Measurements from ENCODE around the gene NUBP1.
"Not testable (repeated sequence)": the region's sequence is repeated elsewhere in the genome, so short reads cannot be mapped to it uniquely, and the experiment has no call there.

The NUBP1 gene

GRCh38 chr16:10751291-10751697 lies 7.7 kb downstream of the NUBP1 start:
- DNase-seq (ENCODE audit: low spot score): no peak

GRCh38 chr16:10752843-10753523 lies 9.3 kb downstream of the NUBP1 start:
- DNase-seq (ENCODE audit: low spot score): no peak

GRCh38 chr16:10753670-10754069 lies 10.0 kb downstream of the NUBP1 start:
- DNase-seq (ENCODE audit: low spot score): no peak

GRCh38 chr16:10754941-10755340 lies 11.3 kb downstream of the NUBP1 start:
- no peak for DNase-seq (ENCODE audit: low spot score)

DNA sequence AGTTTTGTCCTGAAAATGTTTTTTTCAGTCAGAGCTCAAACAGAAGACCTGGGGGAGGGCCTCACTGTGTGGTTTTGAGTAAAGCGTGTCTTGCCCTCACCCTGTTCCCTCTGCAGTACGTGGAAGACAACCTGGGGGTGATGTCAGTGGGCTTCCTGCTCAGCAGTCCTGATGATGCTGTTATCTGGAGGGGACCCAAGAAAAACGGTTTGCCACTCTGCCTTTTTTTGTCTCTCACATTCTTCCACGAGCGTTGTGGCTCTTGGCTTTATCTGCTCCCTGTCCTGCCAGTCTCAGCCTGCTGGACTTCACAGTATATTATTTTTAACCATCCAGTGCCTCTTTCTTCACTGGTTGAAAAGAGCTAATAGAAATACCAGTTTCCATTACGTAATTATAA lies 12.9 kb downstream of the NUBP1 start:
- DNase-seq (ENCODE audit: low spot score): no peak

DNA sequence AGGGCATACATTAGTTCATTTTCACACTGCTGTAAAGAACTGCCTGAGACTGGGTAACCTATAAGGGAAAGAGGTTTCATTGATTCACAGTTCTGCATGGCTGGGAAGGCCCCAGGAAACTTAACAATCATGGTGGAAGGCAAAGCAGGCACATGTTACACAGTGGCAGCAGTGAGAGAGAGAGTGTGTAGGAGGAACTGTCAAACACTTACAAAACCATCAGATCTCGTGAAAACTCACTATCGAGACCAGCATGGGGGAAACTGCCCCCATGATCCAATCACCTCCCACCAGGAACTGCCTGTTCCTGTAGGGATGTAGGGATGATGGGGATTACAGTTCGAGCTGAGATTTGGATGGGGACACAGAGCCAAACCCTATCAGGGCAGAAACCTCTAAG lies 17.2 kb downstream of the NUBP1 start:
- no peak for DNase-seq (ENCODE audit: low spot score)

DNA sequence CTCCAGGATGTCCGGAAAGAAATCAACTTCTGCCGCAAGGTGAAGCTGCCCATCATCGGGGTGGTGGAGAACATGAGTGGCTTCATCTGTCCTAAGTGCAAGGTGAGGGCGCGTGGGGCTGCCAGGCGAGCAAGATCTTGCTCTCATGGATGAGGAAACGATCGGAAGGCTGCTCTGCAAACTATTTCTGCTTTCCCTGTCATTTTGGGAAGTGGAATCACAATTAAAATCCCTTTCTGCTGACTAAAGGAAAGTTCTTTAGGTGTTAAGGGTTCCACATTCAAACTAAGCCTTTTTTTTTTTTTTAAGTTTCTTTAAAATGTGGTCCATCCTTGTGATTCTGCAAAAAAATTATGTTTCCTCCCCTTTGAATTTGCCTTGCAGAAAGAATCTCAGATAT lies 17.7 kb downstream of the NUBP1 start:
- DNase-seq (ENCODE audit: low spot score): no peak

DNA sequence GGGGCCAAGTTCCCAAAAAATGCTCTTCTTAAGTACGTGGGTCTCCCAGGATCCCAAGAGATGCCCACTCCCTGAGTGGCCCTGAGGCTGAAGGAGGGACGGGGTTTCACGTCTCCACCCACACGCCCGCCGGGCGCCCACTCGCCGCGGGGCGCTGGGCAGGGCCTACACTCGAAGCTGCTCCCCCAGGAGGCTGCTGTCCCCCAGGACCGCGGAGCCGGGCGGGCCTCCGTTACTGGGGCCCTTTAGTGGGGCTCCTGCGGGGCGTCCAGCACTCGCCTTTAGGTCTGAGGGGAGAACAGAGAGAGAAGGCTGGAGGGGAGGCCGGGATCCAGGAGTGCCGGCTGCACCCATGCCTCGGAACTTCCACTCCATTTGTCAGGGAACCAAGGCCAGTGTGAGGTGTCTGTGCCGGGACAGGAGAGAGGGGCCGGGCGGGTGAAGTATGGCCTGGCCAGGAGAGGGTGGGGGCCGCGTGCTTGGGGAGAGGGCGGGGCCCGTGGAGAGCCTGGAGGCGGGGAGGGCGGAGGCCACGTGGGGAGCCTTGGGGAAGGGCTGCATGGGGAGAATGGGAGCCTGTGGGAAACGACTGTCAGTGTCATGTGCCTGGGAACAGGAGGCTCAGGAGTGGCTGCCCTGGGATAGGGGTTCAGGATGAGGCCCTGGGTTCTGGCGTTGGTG lies 18.8 kb downstream of the NUBP1 start:
- no peak for DNase-seq (ENCODE audit: low spot score)

- DNase-seq (ENCODE audit: low spot score): no peak
These were observed 19.8 kb downstream of the NUBP1 start for GRCh38 chr16:10763456-10763855.

DNA sequence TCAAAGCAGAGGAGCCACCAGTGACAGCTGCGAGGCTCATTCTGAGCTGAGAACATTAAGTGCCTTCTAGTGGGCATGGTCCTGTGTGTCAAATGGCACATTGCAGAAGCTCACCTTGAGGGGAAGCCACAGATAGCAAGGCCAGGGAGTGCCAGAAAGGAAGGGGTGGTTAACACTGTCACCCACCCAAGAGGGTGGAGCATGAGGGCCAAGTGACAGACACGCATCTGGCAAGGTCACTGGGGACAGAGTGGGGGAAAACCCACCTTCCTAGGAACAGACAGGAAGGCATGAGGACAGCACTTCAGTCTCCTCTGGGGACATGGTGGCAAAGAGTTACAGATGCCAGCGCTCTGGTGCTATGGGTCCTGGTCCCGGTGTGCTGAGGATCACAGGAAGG lies 22.1 kb downstream of the NUBP1 start:
- DNase-seq (ENCODE audit: low spot score): no peak

- no peak for DNase-seq (ENCODE audit: low spot score)
These were observed 23.5 kb downstream of the NUBP1 start for GRCh38 chr16:10767127-10767526.

DNA sequence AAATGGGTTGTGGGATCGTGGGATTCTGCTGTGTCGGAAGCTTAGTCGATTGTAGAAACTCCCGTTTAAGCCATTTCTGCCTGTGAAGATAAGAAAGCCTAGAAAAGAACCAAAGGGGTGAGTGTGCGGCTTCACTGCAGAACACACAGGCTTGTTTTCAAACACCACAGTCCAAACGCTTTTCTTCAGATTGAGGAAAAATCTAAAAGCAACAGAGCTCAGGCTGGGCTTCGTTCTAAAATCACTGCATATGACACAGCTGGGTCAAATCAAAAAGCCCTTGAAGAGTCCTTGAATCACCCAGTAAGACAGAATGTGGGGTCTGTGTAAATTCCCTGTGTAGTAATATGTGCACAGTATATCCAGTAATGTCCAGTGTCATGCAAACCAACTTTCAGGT lies 25.7 kb downstream of the NUBP1 start:
- no peak for DNase-seq (ENCODE audit: low spot score)

DNA sequence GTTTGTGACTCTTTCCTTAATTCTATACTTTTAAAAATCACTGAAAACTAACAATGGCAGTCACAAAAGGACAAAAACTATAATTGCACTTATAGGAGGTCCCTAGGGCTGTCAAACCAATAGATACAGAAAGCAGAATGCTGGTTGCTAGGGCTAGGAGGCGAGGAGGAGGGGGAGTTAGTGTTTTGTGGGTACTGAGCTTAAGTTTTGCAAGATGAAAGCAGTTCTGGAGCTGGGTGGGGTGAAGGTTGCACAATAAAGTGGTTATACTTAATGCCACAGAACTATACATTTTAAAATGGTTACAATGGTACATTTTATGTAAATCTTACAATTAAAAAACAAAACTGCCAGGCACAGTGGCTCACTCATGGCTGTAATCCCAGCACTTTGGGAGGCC lies 27.3 kb downstream of the NUBP1 start:
- peak; percentile 13 for DNase-seq (ENCODE audit: low spot score)

DNA sequence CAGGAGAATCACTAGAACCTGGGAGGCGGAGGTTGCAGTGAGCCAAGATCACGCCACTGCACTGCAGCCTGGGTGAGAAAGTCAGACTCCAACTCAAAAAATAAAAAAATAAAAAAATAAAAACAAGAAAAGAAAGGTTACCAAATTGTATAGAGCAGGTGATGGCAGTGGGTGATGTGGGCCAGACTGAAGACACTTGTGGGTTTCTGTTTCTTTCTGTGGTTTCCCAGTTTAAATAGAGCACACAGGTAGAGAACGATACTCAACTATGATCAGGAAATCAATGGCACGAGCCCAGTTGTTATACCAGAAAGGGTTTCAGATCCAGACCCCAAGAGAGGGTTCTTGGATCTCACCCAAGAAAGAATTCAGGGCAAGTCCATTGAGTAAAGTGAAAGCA lies 32.6 kb downstream of the NUBP1 start:
- no peak for DNase-seq (ENCODE audit: low spot score)

DNA sequence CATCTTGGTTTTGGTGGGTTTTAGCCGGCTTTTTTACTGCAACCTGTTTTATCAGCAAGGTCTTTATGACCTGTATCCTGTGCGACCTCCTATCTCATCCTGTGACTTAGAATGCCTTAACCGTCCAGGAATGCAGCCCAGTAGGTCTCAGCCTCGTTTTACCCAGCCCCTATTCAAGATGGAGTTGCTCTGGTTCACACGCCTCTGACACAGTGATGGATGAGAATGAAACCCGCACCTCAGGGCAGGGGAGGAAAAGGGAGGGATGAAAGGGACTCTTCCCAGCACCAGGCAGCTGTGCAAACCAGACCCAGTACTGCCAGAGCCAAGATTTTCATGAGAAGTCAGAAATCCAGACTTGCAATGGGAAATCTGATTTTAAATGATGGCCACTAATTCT lies 33.3 kb downstream of the NUBP1 start:
- DNase-seq (ENCODE audit: low spot score): not testable (repeated sequence)

DNA sequence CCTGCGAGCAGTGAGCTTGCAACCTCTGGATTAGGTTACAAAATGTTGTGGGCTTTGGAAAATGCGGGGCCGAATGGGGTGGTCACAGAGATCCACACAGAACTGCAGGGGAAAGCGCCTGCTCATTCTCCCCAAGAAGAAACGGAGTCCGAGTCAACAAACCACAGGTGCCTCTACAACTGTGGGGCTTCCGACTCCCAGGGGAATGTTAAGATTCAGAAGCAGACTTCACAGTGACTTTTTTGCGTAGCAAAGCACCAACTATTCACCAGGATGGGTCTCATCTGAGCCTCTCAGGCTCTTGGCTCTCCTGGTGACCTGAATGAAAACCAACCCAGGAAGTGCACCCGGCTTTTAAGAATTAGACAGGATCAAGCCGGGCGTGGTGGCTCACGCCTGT lies 33.7 kb downstream of the NUBP1 start:
- DNase-seq (ENCODE audit: low spot score): no peak

GRCh38 chr16:10779908-10780307 lies 36.3 kb downstream of the NUBP1 start:
- not testable (repeated sequence) for DNase-seq (ENCODE audit: low spot score)

GRCh38 chr16:10780628-10781027 lies 37.0 kb downstream of the NUBP1 start:
- DNase-seq (ENCODE audit: low spot score): no peak

GRCh38 chr16:10782628-10783027 lies 39.0 kb downstream of the NUBP1 start:
- no peak for DNase-seq (ENCODE audit: low spot score)

- no peak for DNase-seq (ENCODE audit: low spot score)
These were observed 43.7 kb downstream of the NUBP1 start for GRCh38 chr16:10787304-10787703.

- not testable (repeated sequence) for DNase-seq (ENCODE audit: low spot score)
These were observed 45.0 kb downstream of the NUBP1 start for GRCh38 chr16:10788630-10789029.

GRCh38 chr16:10791048-10791447 lies 47.4 kb downstream of the NUBP1 start:
- no peak for DNase-seq (ENCODE audit: low spot score)

DNA sequence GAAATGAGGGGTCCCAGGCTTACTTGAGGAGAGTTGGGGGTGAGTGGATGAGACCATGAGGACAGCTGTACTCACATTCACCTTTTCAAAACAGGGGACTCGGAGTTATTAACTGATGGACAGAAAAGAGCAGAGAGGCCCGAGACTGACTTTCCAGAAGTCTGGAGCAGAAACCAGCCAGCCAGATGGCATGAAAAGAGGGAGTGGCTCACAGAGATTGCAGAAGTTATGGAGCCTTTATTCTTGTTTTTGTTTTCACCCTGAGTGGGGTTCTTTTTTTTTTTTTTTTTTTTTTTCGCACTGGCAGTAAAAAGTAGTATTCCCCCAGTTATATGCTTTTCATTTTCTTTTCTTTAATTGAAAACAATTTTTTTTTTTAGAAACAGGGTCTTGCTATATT lies 56.1 kb downstream of the NUBP1 start:
- no peak for DNase-seq (ENCODE audit: low spot score)

DNA sequence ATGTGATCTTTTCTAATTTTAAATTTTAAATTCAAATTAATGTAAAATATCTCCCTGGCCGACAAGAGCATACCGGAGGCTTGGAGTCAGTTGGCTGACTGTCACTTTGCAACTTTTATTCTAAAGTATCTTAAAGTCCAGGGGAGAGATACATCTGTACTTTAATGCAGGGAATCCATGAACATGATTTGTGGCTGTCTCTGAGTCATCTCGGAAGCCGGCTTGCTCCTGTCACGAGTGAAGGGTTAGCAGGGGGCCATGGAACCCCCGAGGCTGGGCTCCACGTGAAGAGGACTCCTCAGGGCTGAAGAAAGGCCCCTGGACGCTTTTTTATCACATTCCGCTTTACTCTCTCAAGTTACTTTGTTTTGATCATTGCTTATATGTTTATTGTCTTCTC lies 61.7 kb downstream of the NUBP1 start:
- DNase-seq (ENCODE audit: low spot score): no peak

All from SW480 (cell line).